ENCODE data around the gene FGF12.

DNA sequence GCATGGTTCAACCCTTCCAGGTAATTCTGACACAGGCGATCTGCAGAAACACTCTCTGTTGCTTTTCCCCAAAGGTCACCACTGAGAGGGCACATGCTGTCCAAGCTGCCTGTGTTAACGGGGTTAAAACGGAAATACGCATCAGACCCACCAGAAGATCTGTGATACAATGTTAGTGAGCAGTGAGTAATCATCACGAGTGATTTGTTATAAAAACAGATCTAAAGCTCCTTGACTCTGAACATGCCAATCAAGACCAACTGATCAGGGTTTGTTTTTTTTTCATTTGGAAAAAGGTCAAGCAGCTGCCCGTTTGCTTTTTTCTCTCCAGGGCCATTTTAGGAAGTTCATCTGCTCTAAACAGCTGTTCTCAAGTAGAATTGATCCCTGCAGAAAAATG lies 43.2 kb downstream of the FGF12 start:
- TF ChIP-seq, protein P1, sequence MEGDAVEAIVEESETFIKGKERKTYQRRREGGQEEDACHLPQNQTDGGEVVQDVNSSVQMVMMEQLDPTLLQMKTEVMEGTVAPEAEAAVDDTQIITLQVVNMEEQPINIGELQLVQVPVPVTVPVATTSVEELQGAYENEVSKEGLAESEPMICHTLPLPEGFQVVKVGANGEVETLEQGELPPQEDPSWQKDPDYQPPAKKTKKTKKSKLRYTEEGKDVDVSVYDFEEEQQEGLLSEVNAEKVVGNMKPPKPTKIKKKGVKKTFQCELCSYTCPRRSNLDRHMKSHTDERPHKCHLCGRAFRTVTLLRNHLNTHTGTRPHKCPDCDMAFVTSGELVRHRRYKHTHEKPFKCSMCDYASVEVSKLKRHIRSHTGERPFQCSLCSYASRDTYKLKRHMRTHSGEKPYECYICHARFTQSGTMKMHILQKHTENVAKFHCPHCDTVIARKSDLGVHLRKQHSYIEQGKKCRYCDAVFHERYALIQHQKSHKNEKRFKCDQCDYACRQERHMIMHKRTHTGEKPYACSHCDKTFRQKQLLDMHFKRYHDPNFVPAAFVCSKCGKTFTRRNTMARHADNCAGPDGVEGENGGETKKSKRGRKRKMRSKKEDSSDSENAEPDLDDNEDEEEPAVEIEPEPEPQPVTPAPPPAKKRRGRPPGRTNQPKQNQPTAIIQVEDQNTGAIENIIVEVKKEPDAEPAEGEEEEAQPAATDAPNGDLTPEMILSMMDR (IDR thresholded peaks at IDR 0.05; ENCODE audit: low read length), result no peak
- TF ChIP-seq EZH2 (IDR thresholded peaks at IDR 0.05; ENCODE audit: borderline replicate concordance, low read length), result no peak
